GM19193 (cell line): ENCODE measurements around the gene KIF26B.

Experiments
- POLR2A ChIP-seq: IDR thresholded peaks from 4 replicates; pipeline ENCODE4 v1.6.1; 2011; ENCODE audit not compliant: insufficient read depth, insufficient read length; ENCODE audit errors: extremely low read depth

KIF26B gene

DNA sequence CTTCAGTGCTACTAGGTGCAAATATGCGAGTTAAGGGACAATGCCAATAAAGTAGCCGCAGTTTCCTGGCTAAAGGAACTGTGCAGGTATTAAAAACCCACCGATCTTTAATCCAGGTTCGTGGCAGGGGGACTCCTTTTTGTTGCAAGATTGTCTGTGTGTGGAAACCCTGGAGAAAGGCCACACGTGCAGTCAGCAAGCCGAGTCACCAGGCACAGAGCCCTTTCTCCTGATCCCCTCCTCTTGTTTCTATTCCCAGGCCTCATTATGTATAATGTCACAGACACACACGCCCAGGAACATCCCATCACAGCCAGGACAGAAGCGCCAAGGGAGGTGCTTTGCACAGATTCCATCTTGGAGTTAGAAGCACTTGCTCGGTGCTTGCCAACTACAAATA is 528.9 kb downstream of the KIF26B start:
- TF ChIP-seq POLR2A: no peak

GRCh38 chr1:245684166-245684565 is 529.4 kb downstream of the KIF26B start:
- no peak for TF ChIP-seq POLR2A

DNA sequence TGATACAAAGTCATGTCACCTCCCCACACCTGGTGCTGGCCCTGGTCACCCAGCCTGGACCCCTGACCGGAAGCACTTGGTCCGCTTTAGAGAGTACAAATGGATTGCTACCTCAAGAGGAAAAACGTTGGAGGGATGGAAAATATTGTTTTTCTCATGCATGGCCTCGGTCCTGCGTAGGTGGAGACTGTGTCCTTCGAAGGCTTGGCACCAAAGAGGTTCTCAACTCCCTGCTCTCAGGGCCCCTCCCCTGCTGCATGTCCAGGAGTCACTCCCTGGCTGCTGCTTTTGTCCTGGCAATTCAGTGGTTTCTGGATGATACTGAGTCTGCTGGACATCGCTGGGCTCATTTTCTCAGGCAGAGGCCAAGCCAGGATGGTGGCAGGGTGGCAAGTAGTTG is 529.8 kb downstream of the KIF26B start:
- TF ChIP-seq POLR2A: no peak

GRCh38 chr1:245685111-245685810 is 530.5 kb downstream of the KIF26B start:
- TF ChIP-seq POLR2A: no peak

GRCh38 chr1:245686006-245686405 is 531.2 kb downstream of the KIF26B start:
- TF ChIP-seq POLR2A: no peak

GRCh38 chr1:245686446-245687030 is 531.8 kb downstream of the KIF26B start:
- TF ChIP-seq POLR2A: no peak

GRCh38 chr1:245687152-245687635 is 532.4 kb downstream of the KIF26B start:
- TF ChIP-seq POLR2A: no peak

DNA sequence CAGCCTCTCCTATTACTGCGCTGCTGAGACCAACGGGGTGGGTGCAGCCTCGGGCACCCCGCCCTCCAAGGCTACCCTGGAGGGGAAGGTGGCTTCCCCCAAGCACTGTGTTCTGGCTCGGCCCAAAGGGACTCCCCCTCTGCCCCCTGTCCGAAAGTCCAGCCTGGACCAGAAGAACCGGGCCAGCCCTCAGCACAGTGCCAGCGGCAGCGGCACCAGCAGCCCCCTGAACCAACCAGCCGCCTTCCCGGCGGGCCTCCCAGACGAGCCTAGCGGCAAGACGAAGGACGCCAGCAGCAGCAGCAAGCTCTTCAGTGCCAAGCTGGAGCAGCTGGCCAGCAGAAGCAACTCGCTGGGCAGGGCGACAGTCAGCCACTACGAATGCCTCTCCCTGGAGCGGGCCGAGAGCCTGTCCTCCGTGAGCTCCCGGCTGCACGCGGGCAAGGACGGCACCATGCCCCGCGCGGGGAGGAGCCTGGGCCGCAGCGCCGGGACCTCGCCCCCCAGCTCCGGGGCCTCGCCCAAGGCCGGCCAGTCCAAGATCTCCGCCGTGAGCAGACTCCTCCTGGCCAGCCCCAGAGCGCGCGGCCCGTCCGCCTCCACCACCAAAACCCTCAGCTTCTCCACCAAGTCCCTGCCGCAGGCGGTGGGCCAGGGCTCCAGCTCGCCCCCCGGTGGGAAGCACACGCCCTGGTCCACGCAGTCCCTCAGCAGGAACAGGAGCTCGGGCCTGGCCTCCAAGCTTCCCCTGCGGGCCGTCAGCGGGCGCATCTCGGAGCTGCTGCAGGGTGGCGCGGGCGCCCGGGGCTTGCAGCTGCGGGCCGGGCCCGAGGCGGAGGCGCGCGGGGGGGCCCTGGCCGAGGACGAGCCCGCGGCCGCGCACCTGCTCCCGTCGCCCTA is 533.1 kb downstream of the KIF26B start:
- no peak for TF ChIP-seq POLR2A

GRCh38 chr1:245688536-245689453 is 534.0 kb downstream of the KIF26B start:
- no peak for TF ChIP-seq POLR2A

DNA sequence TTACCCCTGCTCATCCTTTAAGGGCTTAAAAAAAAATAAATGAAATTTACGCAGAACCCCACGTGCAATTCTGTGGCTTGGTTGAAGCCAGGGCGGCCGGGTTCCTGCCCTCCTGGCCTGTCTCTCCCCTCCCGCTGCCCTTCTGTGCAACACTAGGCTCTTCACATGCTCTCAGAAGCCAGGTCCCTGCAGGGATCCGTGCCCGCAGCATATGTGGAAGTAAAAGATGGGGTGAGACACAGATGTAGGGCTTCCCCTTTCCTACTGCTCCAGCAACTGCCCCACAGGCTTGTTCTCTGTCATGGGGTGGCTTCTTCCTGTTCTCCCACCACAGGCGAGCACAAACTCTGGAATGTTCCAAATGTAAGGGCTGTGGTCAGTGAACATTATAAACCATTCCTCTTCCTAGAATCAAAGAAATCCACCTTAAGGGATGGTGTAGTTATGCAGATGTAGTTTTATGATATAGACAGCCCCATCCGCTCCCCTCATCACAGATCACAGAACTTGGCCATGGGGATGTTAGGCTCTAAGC is 535.4 kb downstream of the KIF26B start:
- TF ChIP-seq POLR2A: no peak

DNA sequence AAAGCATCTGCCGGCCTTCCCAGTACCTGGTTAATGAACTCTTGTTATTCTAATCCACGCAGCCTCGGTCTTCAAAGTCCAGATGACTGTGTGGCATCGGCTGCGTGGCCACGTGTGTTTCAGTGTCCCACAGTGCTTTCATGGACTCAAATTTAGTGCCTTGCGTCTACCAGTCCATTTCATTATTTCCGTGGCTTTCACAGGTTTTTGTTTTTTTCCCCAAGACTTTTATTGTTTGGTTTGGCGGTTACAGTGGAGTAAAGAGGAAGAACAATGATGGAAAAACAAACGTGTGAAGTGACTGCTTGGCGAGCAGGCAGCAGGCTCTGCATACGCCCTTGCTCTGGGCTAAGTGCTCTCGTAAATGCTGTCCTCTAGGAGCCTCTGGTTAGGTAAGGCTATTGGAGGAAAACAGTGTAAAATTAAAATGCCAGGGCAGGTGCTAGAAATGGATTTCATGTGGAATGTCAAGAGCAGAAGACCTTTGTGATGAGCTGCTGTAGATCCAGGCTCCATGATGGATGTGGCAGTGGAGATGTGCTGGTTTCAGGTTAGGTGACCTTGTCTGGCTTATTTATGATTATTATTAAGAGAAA is 536.3 kb downstream of the KIF26B start:
- TF ChIP-seq POLR2A: no peak

GRCh38 chr1:245691897-245692296 is 537.1 kb downstream of the KIF26B start:
- TF ChIP-seq POLR2A: no peak

GRCh38 chr1:245692318-245692717 is 537.5 kb downstream of the KIF26B start:
- TF ChIP-seq POLR2A: no peak

DNA sequence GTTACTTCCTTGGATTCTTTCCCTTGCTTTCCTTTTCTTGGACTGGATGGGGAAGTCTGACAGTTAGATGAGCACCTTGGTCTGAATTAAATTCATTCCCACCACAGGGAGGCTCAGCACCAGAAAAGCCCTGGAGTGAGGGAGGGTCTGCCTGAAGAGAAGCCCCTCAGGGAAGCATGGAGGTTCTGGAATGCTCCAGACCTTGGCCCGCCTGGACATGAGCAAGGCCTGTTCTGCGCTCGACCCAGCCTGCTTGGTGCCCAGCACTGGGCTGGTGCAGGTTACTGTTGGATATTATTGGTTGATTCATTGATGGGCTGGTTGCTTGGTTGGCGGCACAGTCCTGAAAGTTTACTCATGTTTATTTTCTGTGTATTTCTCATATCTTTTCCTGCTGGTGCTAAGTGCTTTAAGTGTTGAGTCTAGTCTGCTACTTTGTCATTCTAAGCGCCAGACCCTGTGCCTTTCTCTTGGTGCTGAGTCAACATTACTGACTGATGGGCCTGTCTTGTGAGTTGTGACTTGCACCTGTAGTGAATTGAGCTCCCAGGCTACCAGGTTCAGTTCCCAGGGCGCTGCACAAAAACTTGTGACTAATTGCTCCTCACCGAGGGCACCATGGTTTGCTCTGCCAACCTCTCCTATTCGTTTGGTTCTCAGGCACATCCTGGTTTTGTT is 538.5 kb downstream of the KIF26B start:
- no peak for TF ChIP-seq POLR2A
